ENCODE data around the gene CELA2B.
"Not testable (repeated sequence)": the region's sequence is repeated elsewhere in the genome, so short reads cannot be mapped to it uniquely, and the experiment has no call there.

CELA2B gene

GRCh38 chr1:15452866-15453571, 22.9 kb upstream of the CELA2B start:
- DNase-seq (ENCODE audit: low read depth): no peak
- H3K4me3 ChIP-seq (ENCODE audit: low read length): no peak overlapping the region
- TF ChIP-seq CTCF (conservative IDR thresholded peaks at IDR 0.05; ENCODE audit: low read depth, low read length): no peak

DNA sequence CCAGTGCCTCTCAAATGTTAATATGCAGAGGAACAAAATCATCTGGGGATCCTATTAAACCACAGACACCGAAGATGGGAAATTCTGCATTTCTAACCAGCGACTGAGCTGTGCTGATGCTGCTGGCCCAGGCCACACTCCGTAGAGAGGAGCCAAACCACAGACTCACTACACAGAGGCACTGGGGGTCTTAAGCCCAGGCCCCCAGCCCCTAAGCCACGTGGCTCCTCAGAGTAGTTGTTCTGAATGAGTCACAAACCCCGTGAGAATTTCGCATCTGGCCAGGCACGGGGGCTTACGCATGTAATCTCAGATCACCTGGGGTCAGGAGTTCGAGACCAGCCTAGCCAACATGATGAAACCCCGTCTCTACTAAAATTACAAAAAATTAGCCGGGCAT, 22.2 kb upstream of the CELA2B start:
- H3K4me3 ChIP-seq (ENCODE audit: low read length): no peak overlapping the region
- TF ChIP-seq CTCF (conservative IDR thresholded peaks at IDR 0.05; ENCODE audit: low read depth, low read length): no peak
- no peak for DNase-seq (ENCODE audit: low read depth)

DNA sequence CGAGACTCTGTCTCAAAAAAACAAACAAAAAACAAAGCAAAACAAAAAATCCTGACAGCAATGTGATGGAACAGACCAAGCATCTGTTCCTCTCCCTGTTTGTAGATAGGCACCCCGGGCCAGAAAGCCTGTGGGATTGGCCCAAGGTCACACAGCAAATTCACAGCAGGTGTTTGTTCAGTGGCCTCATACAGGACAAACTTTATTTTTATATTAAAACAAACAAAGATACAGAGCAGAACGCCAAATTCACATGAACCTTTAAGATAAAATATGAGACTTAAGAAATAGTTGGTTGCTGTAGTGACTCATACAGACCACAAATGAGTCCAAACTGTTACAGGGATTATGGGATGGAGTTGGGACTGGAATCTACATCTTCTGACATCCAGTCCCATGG, 21.6 kb upstream of the CELA2B start:
- TF ChIP-seq CTCF (conservative IDR thresholded peaks at IDR 0.05; ENCODE audit: low read depth, low read length): no peak
- H3K4me3 ChIP-seq (ENCODE audit: low read length): no peak overlapping the region
- no peak for DNase-seq (ENCODE audit: low read depth)

DNA sequence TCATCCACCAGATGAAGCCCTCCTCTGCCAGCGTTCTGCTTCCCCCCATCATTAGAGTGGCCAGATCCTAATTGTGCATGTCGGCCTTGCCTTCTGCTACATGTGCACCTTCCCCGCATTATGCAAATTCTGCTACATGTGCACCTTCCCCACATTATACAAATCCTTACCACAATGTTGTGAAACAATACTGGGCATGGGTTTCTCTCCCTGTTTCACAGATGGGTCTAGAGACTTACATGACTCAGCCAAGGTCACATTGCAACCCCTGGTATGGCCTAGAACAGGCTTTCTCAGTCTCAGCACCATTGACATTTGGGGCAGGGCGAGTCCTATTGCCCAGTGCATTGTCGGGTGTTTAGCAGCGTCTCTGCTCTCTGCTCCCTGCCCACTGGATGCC, 20.4 kb upstream of the CELA2B start:
- no peak overlapping the region for H3K4me3 ChIP-seq (ENCODE audit: low read length)
- TF ChIP-seq CTCF (conservative IDR thresholded peaks at IDR 0.05; ENCODE audit: low read depth, low read length): no peak
- DNase-seq (ENCODE audit: low read depth): no peak

DNA sequence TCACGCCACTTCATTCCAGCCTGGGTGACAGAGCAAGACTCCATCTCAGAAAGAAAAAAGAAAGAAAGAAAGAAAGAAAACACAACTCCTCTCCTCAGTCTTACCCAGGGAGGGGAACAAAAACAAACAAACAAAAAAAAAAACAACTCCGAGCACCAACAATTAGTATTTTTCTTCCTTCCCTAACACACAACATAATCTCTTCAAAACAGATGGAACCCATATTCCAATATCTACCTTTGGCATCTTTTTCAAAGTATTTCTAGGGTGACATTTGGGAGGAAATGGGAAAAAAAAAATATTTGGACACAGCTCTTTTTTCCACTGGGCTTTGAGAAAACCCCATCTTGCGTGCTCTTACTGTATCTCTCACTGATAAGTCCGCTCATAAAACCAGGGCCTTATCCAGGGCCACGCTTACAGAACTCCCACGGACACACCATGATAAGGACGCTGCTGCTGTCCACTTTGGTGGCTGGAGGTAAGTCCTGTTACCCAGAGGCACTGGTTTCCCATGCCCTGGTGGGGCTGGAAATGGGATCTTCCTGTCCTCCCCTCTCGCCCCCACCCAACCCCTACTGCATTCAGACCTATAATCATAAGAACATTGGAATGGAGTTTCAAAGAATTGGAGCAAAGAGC, 19.5 kb upstream of the CELA2B start, which contains the start of gene CELA2A:
CELA2A (plus strand) TSS at position 420 of the 642 bp plus-strand sequence; CDS start at position 442, 22 bp downstream.
- H3K4me3 ChIP-seq (ENCODE audit: low read length): no peak within 1 kb of the TSS
- no peak for DNase-seq (ENCODE audit: low read depth)
- TF ChIP-seq CTCF (conservative IDR thresholded peaks at IDR 0.05; ENCODE audit: low read depth, low read length): no peak

- no peak for TF ChIP-seq CTCF (conservative IDR thresholded peaks at IDR 0.05; ENCODE audit: low read depth, low read length)
- no peak overlapping the region for H3K4me3 ChIP-seq (ENCODE audit: low read length)
- no peak for DNase-seq (ENCODE audit: low read depth)
Measured at GRCh38 chr1:15457585-15457984, 18.3 kb upstream of the CELA2B start.

DNA sequence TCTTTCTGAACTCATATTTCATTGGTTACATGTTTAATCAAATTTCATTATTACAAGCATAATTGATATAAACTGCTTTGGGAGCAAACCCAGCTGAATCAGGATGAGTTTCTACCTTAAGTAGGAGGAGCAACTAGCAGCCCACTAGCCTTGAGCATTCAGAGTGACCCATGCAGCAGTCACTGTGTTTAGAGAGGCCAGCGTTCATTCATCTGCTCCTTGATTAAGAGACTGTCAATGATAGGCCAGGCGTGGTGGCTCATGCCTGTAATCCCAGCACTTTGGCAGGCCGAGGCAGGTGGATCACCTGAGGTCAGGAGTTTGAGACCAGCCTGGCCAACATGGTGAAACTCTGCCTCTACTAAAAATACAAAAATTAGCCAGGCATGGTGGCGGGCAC, 17.5 kb upstream of the CELA2B start:
- not testable (repeated sequence) for DNase-seq (ENCODE audit: low read depth); H3K4me3 ChIP-seq (ENCODE audit: low read length)

Measured in retinal pigment epithelial cell (primary cell).